ENCODE measurements around the gene TFIP11. TPM values are rescaled to one million over a fixed set of nuclear protein-coding genes. Genes with fewer than 3 reads are reported as not detected.

Gene TFIP11
- total and polyA plus RNA-seq, 2 of the 8 experiments (the other 6 are each of a cell fraction or from before 2014, with no cell fraction given) = 18.1 to 28.3 TPM

DNA sequence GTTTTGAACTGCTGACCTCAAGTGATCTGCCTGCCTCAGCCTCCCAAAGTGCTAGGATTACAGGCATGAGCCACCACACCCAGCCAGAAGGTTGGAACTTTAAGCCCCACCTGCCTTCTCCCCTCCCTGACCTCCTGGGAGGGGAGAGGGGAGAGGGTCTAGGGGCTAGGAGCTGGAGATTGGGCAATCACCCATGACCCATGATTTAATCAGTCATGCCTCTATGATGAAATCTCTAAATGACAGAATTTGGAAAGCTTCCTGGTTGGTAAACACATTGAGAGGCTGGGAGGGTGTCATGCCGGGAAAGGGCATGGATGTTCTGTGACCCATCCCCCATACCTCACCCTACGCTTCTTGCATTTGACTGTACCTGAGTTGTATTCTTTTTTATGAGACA, 17.1 kb upstream of the TFIP11 start:
- CTCF ChIA-PET (ENCODE audit: partially characterized antibody) = interaction anchor here (0.6 to 1.1 kb wide), 3 partner anchors 14 to 104 kb away, joined by 3 read pairs; no protein-coding TSS in a partner anchor
- H2BK20ac ChIP-seq (ENCODE audit: low read length) = no peak overlapping the region
- H2BK120ac ChIP-seq (replicated peaks; ENCODE audit: low read depth, low read length) = no peak overlapping the region
- H3K9ac ChIP-seq (replicated peaks in 1 of 4; ENCODE audit: extremely low read depth in 1 of 4, low read depth in 3 of 4, low read length in 3 of 4) = no peak overlapping the region
- H3K23me2 ChIP-seq (ENCODE audit: low read depth, low read length) = no peaks in the 10 kb centered on the region
- peaks cover 6 to 69% (median 41%) of the 10 kb centered on the region in 4 experiments; a peak in 6 of 8 replicates for H3K36me3 ChIP-seq (ENCODE audit: control insufficient read depth in 2 of 4, insufficient read depth in 4 of 4, low read length in 3 of 4)
- no peak overlapping the region for H3K18ac ChIP-seq (ENCODE audit: extremely low read depth, low read length)
- no peak overlapping the region for H3K27ac ChIP-seq (ENCODE audit: low read depth, low read length)
- POLR2A ChIA-PET (ENCODE audit: partially characterized antibody) = interaction anchor here (1.0 to 1.3 kb wide), 2 partner anchors 15 to 24 kb away, joined by 3 read pairs; no protein-coding TSS in a partner anchor
- H2BK12ac ChIP-seq (ENCODE audit: low read depth, low read length) = no peak overlapping the region
- no peak overlapping the region for H2AK5ac ChIP-seq (ENCODE audit: low read depth, low read length)
- peaks cover 0 to 6% of the 10 kb centered on the region in 2 experiments for H4K20me1 ChIP-seq (replicated peaks in 1 of 2; ENCODE audit: control insufficient read depth in 1 of 2, insufficient read depth in 2 of 2, low read length in 2 of 2)
- H3K4me2 ChIP-seq (ENCODE audit: insufficient read depth in 1 of 2, low read depth in 2 of 2, low read length in 2 of 2) = no peak overlapping the region
- DNase-seq (ENCODE audit: low read depth in 1 of 2, low spot score in 2 of 2) = no peak
- no peak overlapping the region for H2BK5ac ChIP-seq (ENCODE audit: low read depth, low read length)
- no peaks in the 10 kb centered on the region for H3K4me1 ChIP-seq (replicated peaks in 1 of 4; ENCODE audit: control insufficient read depth in 3 of 4, insufficient read depth in 4 of 4, low read length in 3 of 4)
- no peak overlapping the region for H3K56ac ChIP-seq (replicated peaks; ENCODE audit: insufficient read length, low read depth, low read length)
- H3K9me3 ChIP-seq (ENCODE audit: insufficient read depth in 2 of 2, low read depth in 1 of 2, low read length in 1 of 2) = no peaks in the 10 kb centered on the region
- no peak overlapping the region for H4K5ac ChIP-seq (ENCODE audit: insufficient read length, low read depth, low read length)
- H3K79me2 ChIP-seq (ENCODE audit: control insufficient read depth in 1 of 2, insufficient read depth in 2 of 2, low read length in 2 of 2) = no peaks in the 10 kb centered on the region
- H2AFZ ChIP-seq (ENCODE audit: low read length) = no peak overlapping the region
- no peaks in the 10 kb centered on the region for H3K79me1 ChIP-seq (ENCODE audit: low read depth, low read length)
- WGBS, 2 experiments (ENCODE audit: extremely low coverage in 1 of 2, insufficient coverage in 1 of 2, insufficient read length in 1 of 2, insufficient replicate concordance in 2 of 2, low coverage in 1 of 2, low lambda C conversion rate in 2 of 2, missing lambda C conversion rate in 1 of 2) = 93% methylated on average over 2 of the region's 2 CpGs; no CpG with 5 or more reads in 1 of the 2 experiments
- no peak overlapping the region for H2BK15ac ChIP-seq (ENCODE audit: low read length)
- no peak for FAIRE-seq
- H4K8ac ChIP-seq (ENCODE audit: extremely low read depth, insufficient read depth, low read length) = no peak overlapping the region
- TF ChIP-seq, protein P1, sequence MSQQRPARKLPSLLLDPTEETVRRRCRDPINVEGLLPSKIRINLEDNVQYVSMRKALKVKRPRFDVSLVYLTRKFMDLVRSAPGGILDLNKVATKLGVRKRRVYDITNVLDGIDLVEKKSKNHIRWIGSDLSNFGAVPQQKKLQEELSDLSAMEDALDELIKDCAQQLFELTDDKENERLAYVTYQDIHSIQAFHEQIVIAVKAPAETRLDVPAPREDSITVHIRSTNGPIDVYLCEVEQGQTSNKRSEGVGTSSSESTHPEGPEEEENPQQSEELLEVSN (IDR thresholded peaks at IDR 0.05) = no peak
- TF ChIP-seq, protein P2, sequence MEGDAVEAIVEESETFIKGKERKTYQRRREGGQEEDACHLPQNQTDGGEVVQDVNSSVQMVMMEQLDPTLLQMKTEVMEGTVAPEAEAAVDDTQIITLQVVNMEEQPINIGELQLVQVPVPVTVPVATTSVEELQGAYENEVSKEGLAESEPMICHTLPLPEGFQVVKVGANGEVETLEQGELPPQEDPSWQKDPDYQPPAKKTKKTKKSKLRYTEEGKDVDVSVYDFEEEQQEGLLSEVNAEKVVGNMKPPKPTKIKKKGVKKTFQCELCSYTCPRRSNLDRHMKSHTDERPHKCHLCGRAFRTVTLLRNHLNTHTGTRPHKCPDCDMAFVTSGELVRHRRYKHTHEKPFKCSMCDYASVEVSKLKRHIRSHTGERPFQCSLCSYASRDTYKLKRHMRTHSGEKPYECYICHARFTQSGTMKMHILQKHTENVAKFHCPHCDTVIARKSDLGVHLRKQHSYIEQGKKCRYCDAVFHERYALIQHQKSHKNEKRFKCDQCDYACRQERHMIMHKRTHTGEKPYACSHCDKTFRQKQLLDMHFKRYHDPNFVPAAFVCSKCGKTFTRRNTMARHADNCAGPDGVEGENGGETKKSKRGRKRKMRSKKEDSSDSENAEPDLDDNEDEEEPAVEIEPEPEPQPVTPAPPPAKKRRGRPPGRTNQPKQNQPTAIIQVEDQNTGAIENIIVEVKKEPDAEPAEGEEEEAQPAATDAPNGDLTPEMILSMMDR (IDR thresholded peaks at IDR 0.05; ENCODE audit: control extremely low read depth in 1 of 3, insufficient read depth in 1 of 3, low read depth in 1 of 3, low read length in 3 of 3) = no peak
- TF ChIP-seq TBP (IDR thresholded peaks at IDR 0.05; ENCODE audit: low read depth, low read length) = no peak
- TF ChIP-seq, protein P3, sequence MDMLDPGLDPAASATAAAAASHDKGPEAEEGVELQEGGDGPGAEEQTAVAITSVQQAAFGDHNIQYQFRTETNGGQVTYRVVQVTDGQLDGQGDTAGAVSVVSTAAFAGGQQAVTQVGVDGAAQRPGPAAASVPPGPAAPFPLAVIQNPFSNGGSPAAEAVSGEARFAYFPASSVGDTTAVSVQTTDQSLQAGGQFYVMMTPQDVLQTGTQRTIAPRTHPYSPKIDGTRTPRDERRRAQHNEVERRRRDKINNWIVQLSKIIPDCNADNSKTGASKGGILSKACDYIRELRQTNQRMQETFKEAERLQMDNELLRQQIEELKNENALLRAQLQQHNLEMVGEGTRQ (IDR thresholded peaks at IDR 0.05; ENCODE audit: low read length) = no peak
- H3K4ac ChIP-seq (replicated peaks; ENCODE audit: insufficient read length, low read depth, low read length) = no peak overlapping the region
- H3K23ac ChIP-seq (ENCODE audit: insufficient read length) = no peak overlapping the region
- no peak overlapping the region for H3K14ac ChIP-seq (ENCODE audit: insufficient read length)
- H4K91ac ChIP-seq (replicated peaks; ENCODE audit: insufficient read length, low read length) = no peak overlapping the region
- H3K4me3 ChIP-seq (ENCODE audit: extremely low read depth in 1 of 4, insufficient read depth in 2 of 4, low read depth in 3 of 4, low read length in 4 of 4) = no peak overlapping the region
- H3K27me3 ChIP-seq (replicated peaks in 1 of 4; ENCODE audit: control insufficient read depth in 3 of 4, extremely low read depth in 1 of 4, insufficient read depth in 3 of 4, low read length in 3 of 4) = no peaks in the 10 kb centered on the region; a peak in 1 of 7 replicates
